Measurements from ENCODE around the gene HOMER2. TPM values are rescaled to one million over a fixed set of nuclear protein-coding genes. Genes with fewer than 3 reads are reported as not detected.

HOMER2 gene
- total and polyA plus RNA-seq, 9 of the 15 experiments (the other 6 are each of a cell fraction or from before 2014, with no cell fraction given) = 0.13 to 0.47 (median 0.29) TPM; not detected in 1

- H3K27me3 ChIP-seq (ENCODE audit: control insufficient read depth in 2 of 2, insufficient read depth in 2 of 2, low read length in 2 of 2) = peaks cover 0 to 4% of the 10 kb centered on the region in 2 experiments; a peak in 1 of 5 replicates
- peak overlapping the region; percentile 85 for H2AFZ ChIP-seq (ENCODE audit: low read depth, low read length)
- DNase-seq (ENCODE audit: extremely low read depth in 1 of 4, low spot score in 3 of 4) = no peak
- H4K20me1 ChIP-seq (replicated peaks; ENCODE audit: control insufficient read depth, insufficient read depth, low read length) = no peaks in the 10 kb centered on the region
- WGBS (ENCODE audit: insufficient coverage, low coverage, missing lambda C conversion rate) = 55% methylated on average over 14 of the region's 17 CpGs
- H3K79me2 ChIP-seq (ENCODE audit: control insufficient read depth, insufficient read depth, low read length) = no peaks in the 10 kb centered on the region
- peak; percentile 47 for ATAC-seq
- no peaks in the 10 kb centered on the region for H3K9me3 ChIP-seq (replicated peaks; ENCODE audit: control insufficient read depth, insufficient read depth, low read depth, low read length)
- no peak overlapping the region for H3K4me3 ChIP-seq
- BruUV-seq (replicated peaks) = no TSS peak
- intact Hi-C loops (cut with micrococcal nuclease) = no loop called here
- CTCF ChIA-PET (ENCODE audit: low intra/inter-chr PET ratio) = no interaction called here
- peak overlapping the region; percentile 30; the same call in 1 of the 2 replicates for H3K4me2 ChIP-seq (ENCODE audit: insufficient read depth, low read length)
- POLR2A ChIA-PET = interaction anchor here (1.1 to 1.3 kb wide), 2 partner anchors 16 to 315 kb away, joined by 3 read pairs; partner anchors contain the start of gene RPS17
- H3K9ac ChIP-seq (ENCODE audit: insufficient read depth in 1 of 2, low read depth in 2 of 2, low read length in 2 of 2) = peak overlapping the region; percentile 3 to 16; a peak in 2 of 4 replicates
- H3K9me1 ChIP-seq (ENCODE audit: control insufficient read depth, insufficient read depth, low read length) = no peaks in the 10 kb centered on the region
- no peak for FAIRE-seq
- peak overlapping the region; percentile 11; the same call in 1 of the 3 replicates for H3K27ac ChIP-seq (ENCODE audit: extremely low read depth, low read depth, low read length)
- H3K36me3 ChIP-seq (ENCODE audit: control insufficient read depth, insufficient read depth, low read length) = no peaks in the 10 kb centered on the region
- in situ Hi-C loops (cut with MboI) = loop anchor here (10.0 kb wide), 1 partner anchor 129 kb away; the partner anchor contains the start of gene RAMAC
- peaks cover 8 to 23% of the 10 kb centered on the region in 2 experiments for H3K4me1 ChIP-seq (replicated peaks in 1 of 2; ENCODE audit: control insufficient read depth in 2 of 2, insufficient read depth in 2 of 2, low read length in 2 of 2)
- TF ChIP-seq TCF7L2 (IDR thresholded peaks at IDR 0.05; ENCODE audit: low read depth, low read length) = no peak
- peak; percentile 29; the same call in 1 of the 2 replicates for TF ChIP-seq GABPA (tag; conservative IDR thresholded peaks at IDR 0.05; ENCODE audit: low read depth)
- TF ChIP-seq ATF4 (CRISPR knock-in tag; IDR thresholded peaks at IDR 0.05) = no peak
- TF ChIP-seq L3MBTL2 (IDR thresholded peaks at IDR 0.05) = peak; percentile 93
- no peak for TF ChIP-seq HMG20A (CRISPR knock-in tag; conservative IDR thresholded peaks at IDR 0.05)
- no peak for TF ChIP-seq PCBP1 (IDR thresholded peaks at IDR 0.05; ENCODE audit: low read depth, low read length, poor library complexity, severe bottlenecking)
- peak; percentile 65 for TF ChIP-seq ZNF592 (IDR thresholded peaks at IDR 0.05)
- no peak for TF ChIP-seq ZNF583 (CRISPR knock-in tag; IDR thresholded peaks at IDR 0.05)
- TF ChIP-seq E2F6 (IDR thresholded peaks at IDR 0.05; ENCODE audit: borderline replicate concordance in 1 of 2, extremely low read depth in 1 of 2, insufficient read depth in 1 of 2, insufficient read length in 1 of 2, low read depth in 1 of 2, low read length in 1 of 2, poor library complexity in 1 of 2, severe bottlenecking in 1 of 2) = peak; percentile 20 to 59
- no peak for TF ChIP-seq CBFA2T3 (IDR thresholded peaks at IDR 0.05)
- TF ChIP-seq HDAC1 (IDR thresholded peaks at IDR 0.05) = no peak
- no peak for TF ChIP-seq CHD4 (IDR thresholded peaks at IDR 0.05; ENCODE audit: insufficient read depth, insufficient replicate concordance, low read depth, low read length, poor library complexity, severe bottlenecking)
Observed at GRCh38 chr15:82855286-82856100, 97.0 kb downstream of the HOMER2 start.

Data from K562 (cell line).